Mesothelial cell of epicardium (in vitro differentiated cells): ENCODE data around the gene NF2. TPM values are rescaled to one million over a fixed set of nuclear protein-coding genes. Genes with fewer than 3 reads are reported as not detected.

Experiments used
- DNase-seq, 2 experiments: peaks; one replicate each; pipeline ENCODE4 v3.0.0; 2021; ENCODE audit warnings: low spot score in 2 of 2; ENCODE audit not compliant: unreplicated experiment in 2 of 2
- H3K27ac Mint-ChIP-seq: 2 replicates; pipeline ENCODE4 v1.8.0; 2021; ENCODE audit warnings: mixed read lengths
- H3K27me3 Mint-ChIP-seq: 2 replicates; pipeline ENCODE4 v1.8.0; 2021; ENCODE audit warnings: low read depth, mixed read lengths
- H3K36me3 Mint-ChIP-seq: 2 replicates; pipeline ENCODE4 v1.8.0; 2021; ENCODE audit warnings: mixed read lengths
- H3K4me1 Mint-ChIP-seq: 2 replicates; pipeline ENCODE4 v1.8.0; 2021; ENCODE audit warnings: mixed read lengths
- H3K4me3 Mint-ChIP-seq: 2 replicates; pipeline ENCODE4 v1.8.0; 2021; ENCODE audit warnings: mild to moderate bottlenecking, moderate library complexity, mixed read lengths
- H3K9me3 Mint-ChIP-seq: 2 replicates; pipeline ENCODE4 v1.8.0; 2021; ENCODE audit warnings: mixed read lengths
- total RNA-seq: library from RNA; stranded (reverse); gene quantifications from 3 replicates; pipeline ENCODE4 v1.2.1, GENCODE V29; 2021
- TF ChIP-seq, protein P1 (sequence below): fragments of 200-600 bp; sonication (generic); IDR thresholded peaks from one replicate; pipeline ENCODE4 v1.5.0; 2021; ENCODE audit warnings: antibody characterized with exemption; ENCODE audit not compliant: unreplicated experiment

Gene NF2
- total RNA-seq, 1 donor from 2014 or later = 42.1 TPM

DNA sequence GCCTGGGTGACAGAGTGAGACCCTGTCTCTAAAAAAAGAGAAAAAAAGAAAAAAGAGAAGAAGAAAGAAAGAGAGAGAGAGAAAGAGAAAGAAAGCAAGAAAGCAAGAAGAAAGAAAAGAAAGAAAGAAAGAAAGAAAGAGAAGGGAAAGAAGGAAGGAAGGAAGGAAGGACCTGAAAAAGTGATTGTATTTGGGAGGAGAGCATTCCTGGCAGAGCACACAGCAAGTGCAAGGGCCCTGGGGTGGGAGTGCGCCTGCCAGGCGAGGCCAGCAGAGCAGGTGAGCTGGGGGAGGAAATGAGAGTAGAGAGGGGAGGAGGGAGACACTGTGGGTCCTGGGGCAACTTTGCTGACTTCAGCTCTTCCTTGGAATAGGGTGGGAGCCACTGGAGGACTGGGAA, 108.7 kb downstream of the NF2 start:
- no peak for DNase-seq
- TF ChIP-seq, protein P1, sequence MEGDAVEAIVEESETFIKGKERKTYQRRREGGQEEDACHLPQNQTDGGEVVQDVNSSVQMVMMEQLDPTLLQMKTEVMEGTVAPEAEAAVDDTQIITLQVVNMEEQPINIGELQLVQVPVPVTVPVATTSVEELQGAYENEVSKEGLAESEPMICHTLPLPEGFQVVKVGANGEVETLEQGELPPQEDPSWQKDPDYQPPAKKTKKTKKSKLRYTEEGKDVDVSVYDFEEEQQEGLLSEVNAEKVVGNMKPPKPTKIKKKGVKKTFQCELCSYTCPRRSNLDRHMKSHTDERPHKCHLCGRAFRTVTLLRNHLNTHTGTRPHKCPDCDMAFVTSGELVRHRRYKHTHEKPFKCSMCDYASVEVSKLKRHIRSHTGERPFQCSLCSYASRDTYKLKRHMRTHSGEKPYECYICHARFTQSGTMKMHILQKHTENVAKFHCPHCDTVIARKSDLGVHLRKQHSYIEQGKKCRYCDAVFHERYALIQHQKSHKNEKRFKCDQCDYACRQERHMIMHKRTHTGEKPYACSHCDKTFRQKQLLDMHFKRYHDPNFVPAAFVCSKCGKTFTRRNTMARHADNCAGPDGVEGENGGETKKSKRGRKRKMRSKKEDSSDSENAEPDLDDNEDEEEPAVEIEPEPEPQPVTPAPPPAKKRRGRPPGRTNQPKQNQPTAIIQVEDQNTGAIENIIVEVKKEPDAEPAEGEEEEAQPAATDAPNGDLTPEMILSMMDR = no peak
- no peak overlapping the region for H3K27ac Mint-ChIP-seq
- H3K9me3 Mint-ChIP-seq = no peaks in the 10 kb centered on the region
- peaks cover 96% of the 10 kb centered on the region for H3K27me3 Mint-ChIP-seq
- H3K36me3 Mint-ChIP-seq = no peaks in the 10 kb centered on the region
- no peak overlapping the region for H3K4me3 Mint-ChIP-seq
- peaks cover under 1% of the 10 kb centered on the region for H3K4me1 Mint-ChIP-seq

DNA sequence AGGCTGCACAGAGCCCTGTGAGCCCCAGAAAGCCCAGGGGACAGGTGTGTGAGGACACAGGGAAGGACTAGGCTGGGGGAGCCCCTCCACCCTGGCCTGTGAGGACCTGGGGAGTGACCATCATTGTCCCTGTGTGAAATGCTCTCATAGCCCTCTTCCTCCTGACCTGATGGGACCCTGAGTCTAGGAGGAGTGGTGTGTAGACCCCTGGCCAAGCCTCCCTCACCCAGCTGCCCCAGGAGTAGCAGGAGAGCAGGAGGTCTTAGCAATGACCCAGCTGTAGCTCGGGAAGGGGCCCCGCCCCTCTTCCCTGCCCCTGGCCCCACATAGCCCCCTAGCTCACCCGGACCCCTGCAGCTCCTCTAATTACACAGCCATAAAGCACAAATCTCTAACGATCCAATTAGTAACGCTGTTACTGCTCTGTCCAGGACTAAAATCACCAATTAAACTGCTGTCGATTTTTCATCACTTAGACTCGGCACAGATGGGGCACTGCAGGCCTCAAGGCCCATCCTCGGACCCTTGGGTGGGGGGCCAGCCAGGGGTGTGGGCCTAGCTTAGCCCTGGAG, 109.8 kb downstream of the NF2 start:
- peaks cover 96% of the 10 kb centered on the region for H3K27me3 Mint-ChIP-seq
- H3K36me3 Mint-ChIP-seq = no peaks in the 10 kb centered on the region
- no peaks in the 10 kb centered on the region for H3K4me1 Mint-ChIP-seq
- H3K27ac Mint-ChIP-seq = no peak overlapping the region
- DNase-seq = no peak
- TF ChIP-seq, protein P1 = no peak
- no peaks in the 10 kb centered on the region for H3K9me3 Mint-ChIP-seq
- H3K4me3 Mint-ChIP-seq = no peak overlapping the region

DNA sequence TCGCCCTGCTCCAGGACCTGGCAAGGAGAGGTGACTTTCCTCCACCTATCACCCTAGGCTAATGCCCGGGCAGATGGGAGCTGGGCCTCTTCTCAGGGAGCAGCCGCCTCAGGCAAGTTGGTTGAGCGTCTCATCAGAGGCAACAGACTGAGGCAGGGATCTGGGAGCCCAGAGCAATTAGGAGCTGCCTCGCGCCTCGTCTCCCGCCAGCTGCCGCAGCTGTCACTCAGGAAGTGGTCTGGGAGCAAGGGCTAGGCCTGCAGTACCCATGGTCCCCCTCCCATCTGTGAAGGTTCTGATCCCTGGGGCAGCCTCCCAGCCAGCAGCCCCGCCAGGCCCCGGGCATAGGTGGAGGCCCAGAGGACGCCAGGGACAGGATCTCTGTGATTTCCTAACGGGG, 111.8 kb downstream of the NF2 start:
- Mint-ChIP-seq H3K36me3 (no peaks in the 10 kb centered on the region), H3K27me3 (peaks cover 91% of the 10 kb centered on the region), H3K27ac (no peak overlapping the region), H3K4me3 (no peak overlapping the region), H3K4me1 (no peaks in the 10 kb centered on the region), H3K9me3 (no peaks in the 10 kb centered on the region)
- no peak for DNase-seq
- TF ChIP-seq, protein P1 = no peak

DNA sequence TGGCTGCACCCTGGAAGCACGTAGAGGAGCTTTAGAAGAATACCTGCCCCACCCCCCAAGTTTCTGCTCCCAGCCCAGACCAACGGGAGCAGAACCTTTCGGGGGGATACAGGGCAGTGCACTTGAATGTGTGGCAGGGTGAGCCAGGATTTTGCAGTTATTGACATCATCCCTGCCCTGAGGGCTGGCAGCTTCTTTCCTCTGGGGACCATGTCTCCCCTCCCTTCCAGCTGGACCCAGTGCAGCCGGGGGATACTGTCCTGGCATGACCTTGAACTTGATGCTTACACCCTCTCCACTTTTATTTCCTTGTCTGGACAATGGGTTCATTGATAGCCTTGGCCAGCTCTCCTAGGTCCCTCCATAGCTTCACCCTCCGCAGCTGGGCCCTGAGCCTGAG, 112.3 kb downstream of the NF2 start:
- Mint-ChIP-seq H3K4me1 (no peaks in the 10 kb centered on the region), H3K4me3 (no peak overlapping the region), H3K36me3 (no peaks in the 10 kb centered on the region), H3K27ac (no peak overlapping the region), H3K9me3 (no peaks in the 10 kb centered on the region), H3K27me3 (peaks cover 88% of the 10 kb centered on the region)
- TF ChIP-seq, protein P1 = no peak
- no peak for DNase-seq

DNA sequence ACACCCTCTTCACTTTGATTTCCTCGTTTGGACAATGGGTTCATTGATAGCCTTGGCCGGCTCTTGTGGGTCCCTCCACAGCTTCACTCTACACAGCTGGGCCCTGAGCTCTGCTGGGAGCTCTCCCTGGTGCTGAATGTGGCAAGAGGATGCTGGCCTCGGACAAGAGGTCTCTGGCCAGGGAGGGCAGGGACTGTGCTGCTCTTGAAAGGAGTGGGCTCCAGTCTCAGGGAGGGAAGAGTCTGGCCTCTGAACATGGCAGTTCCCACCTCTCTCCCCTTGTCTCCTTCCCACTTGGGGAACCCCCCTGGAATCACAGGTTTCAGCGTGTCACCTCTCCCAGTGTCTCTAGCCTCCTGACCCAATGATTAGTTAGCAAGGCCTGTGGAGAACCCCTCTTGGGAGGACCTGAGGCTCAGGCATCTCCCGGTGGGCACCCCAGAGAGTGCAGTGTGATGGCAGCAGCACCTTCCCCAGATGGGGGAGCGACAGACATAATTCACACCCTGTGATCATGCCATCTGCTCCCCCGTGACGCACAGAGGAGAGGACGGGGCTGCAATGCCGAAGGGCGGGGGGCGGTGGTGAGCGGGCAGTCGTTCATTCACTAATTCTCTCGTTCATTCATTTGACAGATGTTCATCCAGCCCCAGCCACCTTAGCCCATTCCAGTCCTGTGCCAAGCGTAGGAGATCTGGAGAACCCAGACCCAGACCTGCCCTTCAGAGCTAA, 113.5 kb downstream of the NF2 start:
- no peak overlapping the region for H3K27ac Mint-ChIP-seq
- no peaks in the 10 kb centered on the region for H3K9me3 Mint-ChIP-seq
- DNase-seq = peak; percentile 59 to 80
- H3K4me1 Mint-ChIP-seq = no peaks in the 10 kb centered on the region
- peaks cover 86% of the 10 kb centered on the region for H3K27me3 Mint-ChIP-seq
- TF ChIP-seq, protein P1 = no peak
- H3K36me3 Mint-ChIP-seq = no peaks in the 10 kb centered on the region
- H3K4me3 Mint-ChIP-seq = no peak overlapping the region
